ENCODE results near the gene NOL9.

Gene NOL9

DNA sequence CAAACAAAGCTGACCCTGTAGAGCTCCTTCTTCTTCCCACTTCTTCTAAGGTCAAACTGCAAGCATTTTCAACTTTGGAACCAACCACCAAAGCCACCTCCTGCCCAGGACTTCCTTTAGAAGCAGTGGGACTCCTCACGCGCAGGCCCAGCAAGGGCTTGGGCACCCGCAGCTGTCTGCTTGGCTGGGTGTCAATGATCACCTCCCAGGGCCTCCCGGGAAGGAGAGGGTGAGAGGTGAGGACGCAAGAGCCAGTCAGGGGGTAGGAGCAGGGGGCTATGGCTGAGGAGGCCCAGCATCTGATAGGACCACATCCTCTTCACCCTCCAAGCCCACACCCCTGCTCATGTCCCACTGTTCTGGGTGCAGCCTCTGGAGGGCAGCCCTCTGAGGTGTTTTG lies 38.1 kb upstream of the NOL9 start:
- peaks cover 7% of the 10 kb centered on the region for H3K79me1 ChIP-seq (ENCODE audit: low read depth, low read length)
- H3K4me2 ChIP-seq (ENCODE audit: insufficient read depth, low read length, poor library complexity, severe bottlenecking) = no peak overlapping the region
- no peak overlapping the region for H4K91ac ChIP-seq (ENCODE audit: low read depth, low read length, poor library complexity)
- DNase-seq (ENCODE audit: low spot score) = no peak
- no CpG with 5 or more reads among the region's 5 CpGs for WGBS, 2 donors (ENCODE audit: extremely low coverage in 2 of 2, insufficient read length in 2 of 2, insufficient replicate concordance in 1 of 2)
- H2BK12ac ChIP-seq (ENCODE audit: low read length) = no peak overlapping the region
- peak overlapping the region; percentile 22 for H2BK5ac ChIP-seq (ENCODE audit: low read length)
- no peak overlapping the region for H3K4ac ChIP-seq (ENCODE audit: low read length)
- H3K27ac ChIP-seq (replicated peaks; ENCODE audit: low read length) = no peak overlapping the region
- no peak overlapping the region for H2AFZ ChIP-seq (ENCODE audit: low read length)
- H3K27me3 ChIP-seq (ENCODE audit: control insufficient read depth in 3 of 3, insufficient read depth in 3 of 3, low read depth in 1 of 3, low read length in 3 of 3) = no peaks in the 10 kb centered on the region
- H3K23ac ChIP-seq (ENCODE audit: low read depth, low read length, poor library complexity) = no peak overlapping the region
- H3K4me3 ChIP-seq (ENCODE audit: low read length in 2 of 2) = no peak overlapping the region
- H3K18ac ChIP-seq (ENCODE audit: low read length) = no peak overlapping the region
- H3K9me3 ChIP-seq (replicated peaks in 1 of 2; ENCODE audit: control insufficient read depth in 2 of 2, insufficient read depth in 1 of 2, low read depth in 1 of 2, low read length in 2 of 2) = no peaks in the 10 kb centered on the region
- no peak overlapping the region for H2AK5ac ChIP-seq (ENCODE audit: low read depth, low read length)
- no peak overlapping the region for H2BK120ac ChIP-seq (ENCODE audit: low read depth, low read length)
- H3K36me3 ChIP-seq (replicated peaks in 1 of 2; ENCODE audit: control insufficient read depth in 2 of 2, insufficient read depth in 2 of 2, low read length in 2 of 2) = peaks cover 58 to 98% of the 10 kb centered on the region in 2 donors
- H4K8ac ChIP-seq (ENCODE audit: low read depth, low read length) = no peak overlapping the region
- no peak overlapping the region for H2BK15ac ChIP-seq (ENCODE audit: low read length)
- H3K9ac ChIP-seq (ENCODE audit: low read depth, low read length, poor library complexity) = no peak overlapping the region
- no peaks in the 10 kb centered on the region for H3K4me1 ChIP-seq (ENCODE audit: control insufficient read depth in 2 of 2, insufficient read depth in 1 of 2, low read depth in 1 of 2, low read length in 2 of 2)
- no peak overlapping the region for H3K14ac ChIP-seq (ENCODE audit: low read length)

DNA sequence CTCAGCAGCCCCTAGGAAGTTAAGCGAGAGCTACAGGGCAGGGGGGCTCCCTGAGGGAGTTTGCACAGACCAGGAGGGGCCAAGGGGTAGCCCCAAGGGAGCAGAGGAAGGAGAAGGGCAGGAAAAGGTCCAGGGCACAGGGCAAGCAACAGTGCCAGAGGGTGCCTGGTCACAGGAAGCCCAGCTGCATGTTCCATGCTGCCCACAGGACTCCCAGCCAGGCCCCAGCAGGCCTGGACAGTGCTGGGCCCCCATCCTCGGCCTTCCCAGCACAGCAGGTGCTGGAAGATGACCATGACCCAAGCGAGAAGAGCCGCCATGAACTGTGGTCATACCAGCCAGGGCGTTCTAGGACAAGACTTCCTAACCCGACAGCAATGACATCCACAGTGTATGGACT lies 37.3 kb upstream of the NOL9 start:
- no CpG with 5 or more reads among the region's 6 CpGs for WGBS, 2 donors (ENCODE audit: extremely low coverage in 2 of 2, insufficient read length in 2 of 2, insufficient replicate concordance in 1 of 2)
- Histone ChIP-seq H3K36me3 (replicated peaks in 1 of 2; ENCODE audit: control insufficient read depth in 2 of 2, insufficient read depth in 2 of 2, low read length in 2 of 2) (peaks cover 55 to 96% of the 10 kb centered on the region in 2 donors), H3K4me3 (ENCODE audit: low read length in 2 of 2) (no peak overlapping the region)

DNA sequence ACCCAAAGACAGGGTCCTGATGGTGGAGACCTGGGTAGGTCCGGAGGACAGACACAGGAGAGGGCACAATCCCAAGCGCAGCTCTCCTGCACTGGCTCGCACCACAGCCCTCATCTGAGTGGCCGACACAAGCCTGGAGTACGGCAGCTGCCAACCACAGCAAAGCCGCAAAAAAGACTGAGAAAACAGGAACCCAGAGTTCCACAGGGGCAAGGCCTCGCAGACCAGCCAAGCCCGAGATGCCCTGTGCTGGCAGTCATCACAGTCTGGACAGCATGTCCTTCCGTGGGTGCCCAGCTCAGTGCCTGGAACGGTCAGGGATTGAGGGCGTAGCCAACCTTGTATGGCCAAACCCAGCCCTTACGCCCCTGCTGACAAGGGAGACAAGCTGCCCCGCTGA lies 36.9 kb upstream of the NOL9 start:
- WGBS, 2 donors (ENCODE audit: extremely low coverage in 2 of 2, insufficient read length in 2 of 2, insufficient replicate concordance in 1 of 2) = no CpG with 5 or more reads among the region's 13 CpGs
- H3K14ac ChIP-seq (ENCODE audit: low read length) = no peak overlapping the region
- no peak overlapping the region for H2BK120ac ChIP-seq (ENCODE audit: low read depth, low read length)
- DNase-seq (ENCODE audit: low spot score) = no peak
- no peak overlapping the region for H3K4me2 ChIP-seq (ENCODE audit: insufficient read depth, low read length, poor library complexity, severe bottlenecking)
- no peak overlapping the region for H3K18ac ChIP-seq (ENCODE audit: low read length)
- no peak overlapping the region for H2BK15ac ChIP-seq (ENCODE audit: low read length)
- no peaks in the 10 kb centered on the region for H3K9me3 ChIP-seq (replicated peaks in 1 of 2; ENCODE audit: control insufficient read depth in 2 of 2, insufficient read depth in 1 of 2, low read depth in 1 of 2, low read length in 2 of 2)
- peaks cover 8% of the 10 kb centered on the region for H3K79me1 ChIP-seq (ENCODE audit: low read depth, low read length)
- no peak overlapping the region for H3K27ac ChIP-seq (replicated peaks; ENCODE audit: low read length)
- peak overlapping the region; percentile 72 for H3K9ac ChIP-seq (ENCODE audit: low read depth, low read length, poor library complexity)
- no peak overlapping the region for H2BK12ac ChIP-seq (ENCODE audit: low read length)
- H4K8ac ChIP-seq (ENCODE audit: low read depth, low read length) = no peak overlapping the region
- peaks cover 53 to 91% of the 10 kb centered on the region in 2 donors for H3K36me3 ChIP-seq (replicated peaks in 1 of 2; ENCODE audit: control insufficient read depth in 2 of 2, insufficient read depth in 2 of 2, low read length in 2 of 2)
- H3K4me3 ChIP-seq (ENCODE audit: low read length in 2 of 2) = no peak overlapping the region
- peak overlapping the region; percentile 8 for H3K23ac ChIP-seq (ENCODE audit: low read depth, low read length, poor library complexity)
- H3K4ac ChIP-seq (ENCODE audit: low read length) = no peak overlapping the region
- H2AFZ ChIP-seq (ENCODE audit: low read length) = no peak overlapping the region
- H2AK5ac ChIP-seq (ENCODE audit: low read depth, low read length) = no peak overlapping the region
- no peaks in the 10 kb centered on the region for H3K4me1 ChIP-seq (ENCODE audit: control insufficient read depth in 2 of 2, insufficient read depth in 1 of 2, low read depth in 1 of 2, low read length in 2 of 2)
- H3K27me3 ChIP-seq (ENCODE audit: control insufficient read depth in 3 of 3, insufficient read depth in 3 of 3, low read depth in 1 of 3, low read length in 3 of 3) = no peaks in the 10 kb centered on the region
- no peak overlapping the region for H4K91ac ChIP-seq (ENCODE audit: low read depth, low read length, poor library complexity)
- no peak overlapping the region for H2BK5ac ChIP-seq (ENCODE audit: low read length)

More for the DNA sequence above, 37.3 kb upstream of the NOL9 start:
- no peak for DNase-seq (ENCODE audit: low spot score)
- Histone ChIP-seq H4K8ac (ENCODE audit: low read depth, low read length) (no peak overlapping the region), H3K14ac (ENCODE audit: low read length) (no peak overlapping the region), H2BK120ac (ENCODE audit: low read depth, low read length) (no peak overlapping the region), H3K27ac (replicated peaks; ENCODE audit: low read length) (no peak overlapping the region), H3K9ac (ENCODE audit: low read depth, low read length, poor library complexity) (peak overlapping the region; percentile 72), H3K79me1 (ENCODE audit: low read depth, low read length) (peaks cover 7% of the 10 kb centered on the region), H2BK15ac (ENCODE audit: low read length) (no peak overlapping the region), H2AFZ (ENCODE audit: low read length) (no peak overlapping the region), H4K91ac (ENCODE audit: low read depth, low read length, poor library complexity) (no peak overlapping the region), H2AK5ac (ENCODE audit: low read depth, low read length) (no peak overlapping the region), H3K4ac (ENCODE audit: low read length) (no peak overlapping the region), H3K23ac (ENCODE audit: low read depth, low read length, poor library complexity) (peak overlapping the region; percentile 8), H3K4me2 (ENCODE audit: insufficient read depth, low read length, poor library complexity, severe bottlenecking) (no peak overlapping the region), H3K27me3 (ENCODE audit: control insufficient read depth in 3 of 3, insufficient read depth in 3 of 3, low read depth in 1 of 3, low read length in 3 of 3) (no peaks in the 10 kb centered on the region), H2BK5ac (ENCODE audit: low read length) (no peak overlapping the region), H3K4me1 (ENCODE audit: control insufficient read depth in 2 of 2, insufficient read depth in 1 of 2, low read depth in 1 of 2, low read length in 2 of 2) (no peaks in the 10 kb centered on the region), H3K9me3 (replicated peaks in 1 of 2; ENCODE audit: control insufficient read depth in 2 of 2, insufficient read depth in 1 of 2, low read depth in 1 of 2, low read length in 2 of 2) (no peaks in the 10 kb centered on the region), H2BK12ac (ENCODE audit: low read length) (no peak overlapping the region), H3K18ac (ENCODE audit: low read length) (no peak overlapping the region)

DNA sequence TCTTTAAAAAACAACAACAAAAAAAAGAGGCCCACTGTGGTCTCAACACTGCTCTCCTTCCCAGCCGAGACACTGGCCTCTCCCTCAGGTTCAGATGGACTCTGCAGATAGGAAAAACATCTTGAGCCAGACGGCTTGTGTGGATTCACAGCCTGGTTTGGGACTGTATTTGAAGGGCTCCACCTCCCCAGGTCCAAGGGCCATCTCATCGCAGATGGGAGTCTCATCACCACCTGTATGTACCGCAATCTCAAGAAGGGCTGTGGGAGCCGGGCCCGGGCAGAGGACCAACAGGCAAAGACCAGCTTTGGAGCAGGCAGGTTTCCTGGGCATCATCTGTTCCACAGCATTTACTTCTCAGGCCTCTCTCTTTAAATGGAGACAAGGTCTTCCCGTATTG lies 35.7 kb upstream of the NOL9 start:
- H2BK15ac ChIP-seq (ENCODE audit: low read length) = no peak overlapping the region
- H3K36me3 ChIP-seq (replicated peaks in 1 of 2; ENCODE audit: control insufficient read depth in 2 of 2, insufficient read depth in 2 of 2, low read length in 2 of 2) = peaks cover 43 to 80% of the 10 kb centered on the region in 2 donors
- H2AK5ac ChIP-seq (ENCODE audit: low read depth, low read length) = no peak overlapping the region
- no peaks in the 10 kb centered on the region for H3K27me3 ChIP-seq (ENCODE audit: control insufficient read depth in 3 of 3, insufficient read depth in 3 of 3, low read depth in 1 of 3, low read length in 3 of 3)
- H3K9ac ChIP-seq (ENCODE audit: low read depth, low read length, poor library complexity) = no peak overlapping the region
- H3K9me3 ChIP-seq (replicated peaks in 1 of 2; ENCODE audit: control insufficient read depth in 2 of 2, insufficient read depth in 1 of 2, low read depth in 1 of 2, low read length in 2 of 2) = no peaks in the 10 kb centered on the region
- H2BK5ac ChIP-seq (ENCODE audit: low read length) = no peak overlapping the region
- H2BK120ac ChIP-seq (ENCODE audit: low read depth, low read length) = no peak overlapping the region
- H3K18ac ChIP-seq (ENCODE audit: low read length) = no peak overlapping the region
- peaks cover 12% of the 10 kb centered on the region for H3K79me1 ChIP-seq (ENCODE audit: low read depth, low read length)
- no peaks in the 10 kb centered on the region for H3K4me1 ChIP-seq (ENCODE audit: control insufficient read depth in 2 of 2, insufficient read depth in 1 of 2, low read depth in 1 of 2, low read length in 2 of 2)
- no CpG with 5 or more reads among the region's 7 CpGs for WGBS, 2 donors (ENCODE audit: extremely low coverage in 2 of 2, insufficient read length in 2 of 2, insufficient replicate concordance in 1 of 2)
- H3K4me3 ChIP-seq (ENCODE audit: low read length in 2 of 2) = no peak overlapping the region
- no peak overlapping the region for H2AFZ ChIP-seq (ENCODE audit: low read length)
- no peak overlapping the region for H4K91ac ChIP-seq (ENCODE audit: low read depth, low read length, poor library complexity)
- H2BK12ac ChIP-seq (ENCODE audit: low read length) = no peak overlapping the region
- H3K4ac ChIP-seq (ENCODE audit: low read length) = no peak overlapping the region
- no peak for DNase-seq (ENCODE audit: low spot score)
- H4K8ac ChIP-seq (ENCODE audit: low read depth, low read length) = no peak overlapping the region
- no peak overlapping the region for H3K27ac ChIP-seq (replicated peaks; ENCODE audit: low read length)
- H3K14ac ChIP-seq (ENCODE audit: low read length) = no peak overlapping the region
- H3K23ac ChIP-seq (ENCODE audit: low read depth, low read length, poor library complexity) = no peak overlapping the region
- H3K4me2 ChIP-seq (ENCODE audit: insufficient read depth, low read length, poor library complexity, severe bottlenecking) = no peak overlapping the region

Measured in neuronal stem cell (in vitro differentiated cells).